Neutrophil (primary cell): ENCODE measurements around the gene MRFAP1L1.
A peak's percentile ranks its signal among the peaks of the same experiment; 100 is the strongest.

Experiments used
- H3K27ac ChIP-seq: fragments of 200-600 bp; sonication (generic); 2 replicates; pipeline ENCODE4 v1.5.1; 2016; ENCODE audit warnings: mild to moderate bottlenecking, moderate library complexity
- H3K27me3 ChIP-seq: fragments of 200-600 bp; sonication (generic); 2 replicates; pipeline ENCODE4 v1.6.0; 2016; ENCODE audit warnings: mild to moderate bottlenecking
- H3K36me3 ChIP-seq: fragments of 200-600 bp; sonication (generic); 2 replicates; pipeline ENCODE4 v1.5.1; 2017
- H3K4me1 ChIP-seq, 2 experiments: fragments of 200-600 bp in 1 of 2; sonication (generic) in 1 of 2; 1 replicate in 1 of 2; 2 replicates in 1 of 2; pipeline versions ENCODE4 v1.5.1 to v1.6.1; 2013 to 2016; ENCODE audit warnings: low read depth in 1 of 2, low read length in 1 of 2, mild to moderate bottlenecking in 1 of 2, moderate library complexity in 1 of 2; ENCODE audit not compliant: control insufficient read depth in 1 of 2, insufficient read depth in 1 of 2
- H3K4me3 ChIP-seq, 2 experiments: fragments of 200-600 bp in 1 of 2; sonication (generic) in 1 of 2; 1 replicate in 1 of 2; 2 replicates in 1 of 2; pipeline ENCODE4 v1.5.1; 2013 to 2016; ENCODE audit warnings: low read depth in 1 of 2, low read length in 1 of 2, mild to moderate bottlenecking in 1 of 2, moderate library complexity in 1 of 2
- H3K9me3 ChIP-seq: fragments of 200-600 bp; sonication (generic); 2 replicates; pipeline ENCODE4 v1.5.1; 2016
- TF ChIP-seq, protein P1 (sequence below): fragments of 200-600 bp; sonication (generic); IDR thresholded peaks from 2 replicates; pipeline ENCODE4 v1.5.1; 2016; ENCODE audit warnings: antibody characterized with exemption

MRFAP1L1 gene

DNA sequence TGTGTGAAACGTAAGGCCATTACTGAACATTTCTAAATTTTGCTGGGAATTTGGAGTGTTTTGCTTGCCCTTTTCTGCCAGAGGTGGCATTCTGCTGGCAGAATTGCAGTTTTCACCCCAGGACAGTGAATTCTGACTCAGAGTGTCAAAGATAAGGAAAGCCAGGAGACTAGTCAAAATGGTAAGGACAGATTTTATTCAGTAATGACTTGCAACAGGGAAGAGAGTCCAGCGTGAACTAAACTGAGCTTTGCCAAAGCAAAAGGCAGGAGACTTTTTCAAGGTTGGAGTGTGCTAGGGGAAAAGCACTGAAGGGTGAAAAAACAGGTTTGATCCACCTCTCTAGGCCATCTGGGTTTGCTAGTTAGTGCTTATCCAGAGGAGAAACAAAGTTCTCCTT, 49.8 kb downstream of the MRFAP1L1 start:
- H3K4me3 ChIP-seq = no peak overlapping the region
- TF ChIP-seq, protein P1, sequence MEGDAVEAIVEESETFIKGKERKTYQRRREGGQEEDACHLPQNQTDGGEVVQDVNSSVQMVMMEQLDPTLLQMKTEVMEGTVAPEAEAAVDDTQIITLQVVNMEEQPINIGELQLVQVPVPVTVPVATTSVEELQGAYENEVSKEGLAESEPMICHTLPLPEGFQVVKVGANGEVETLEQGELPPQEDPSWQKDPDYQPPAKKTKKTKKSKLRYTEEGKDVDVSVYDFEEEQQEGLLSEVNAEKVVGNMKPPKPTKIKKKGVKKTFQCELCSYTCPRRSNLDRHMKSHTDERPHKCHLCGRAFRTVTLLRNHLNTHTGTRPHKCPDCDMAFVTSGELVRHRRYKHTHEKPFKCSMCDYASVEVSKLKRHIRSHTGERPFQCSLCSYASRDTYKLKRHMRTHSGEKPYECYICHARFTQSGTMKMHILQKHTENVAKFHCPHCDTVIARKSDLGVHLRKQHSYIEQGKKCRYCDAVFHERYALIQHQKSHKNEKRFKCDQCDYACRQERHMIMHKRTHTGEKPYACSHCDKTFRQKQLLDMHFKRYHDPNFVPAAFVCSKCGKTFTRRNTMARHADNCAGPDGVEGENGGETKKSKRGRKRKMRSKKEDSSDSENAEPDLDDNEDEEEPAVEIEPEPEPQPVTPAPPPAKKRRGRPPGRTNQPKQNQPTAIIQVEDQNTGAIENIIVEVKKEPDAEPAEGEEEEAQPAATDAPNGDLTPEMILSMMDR = no peak
- no peak overlapping the region for H3K27ac ChIP-seq
- H3K9me3 ChIP-seq = no peaks in the 10 kb centered on the region
- peaks cover 79% of the 10 kb centered on the region for H3K27me3 ChIP-seq
- peaks cover 20 to 23% of the 10 kb centered on the region in 2 experiments for H3K4me1 ChIP-seq
- H3K36me3 ChIP-seq = no peaks in the 10 kb centered on the region

DNA sequence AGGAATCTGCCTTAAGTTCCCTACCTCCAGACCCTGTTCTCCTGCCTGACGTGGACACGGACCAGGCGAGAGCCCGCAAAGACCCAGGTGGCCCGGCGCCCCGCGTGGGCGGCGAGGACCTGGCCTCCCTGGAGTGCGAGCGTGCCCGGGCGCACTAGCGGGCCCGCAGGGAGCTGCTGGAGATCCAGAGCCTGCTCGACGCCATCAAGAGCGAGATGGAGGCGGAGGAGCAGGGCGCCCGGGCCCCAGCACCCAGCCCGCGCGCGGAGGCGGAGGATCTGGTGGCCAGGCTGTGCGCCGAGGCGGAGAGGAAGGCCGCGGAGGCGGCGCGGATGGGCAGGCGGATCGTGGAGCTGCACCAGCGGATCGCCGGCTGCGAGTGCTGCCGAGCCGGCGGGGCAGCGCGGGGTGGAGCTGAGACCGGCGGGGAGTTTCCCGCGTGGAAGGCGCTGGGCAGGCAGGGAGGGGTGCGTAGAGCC, 51.0 kb downstream of the MRFAP1L1 start:
- Histone ChIP-seq H3K4me3 (peak overlapping the region in 1 of 2 experiments; percentile 29), H3K9me3 (no peaks in the 10 kb centered on the region), H3K4me1 (peaks cover 9 to 17% of the 10 kb centered on the region in 2 experiments), H3K27me3 (peaks cover 66% of the 10 kb centered on the region), H3K36me3 (no peaks in the 10 kb centered on the region), H3K27ac (no peak overlapping the region)
- TF ChIP-seq, protein P1 = no peak

DNA sequence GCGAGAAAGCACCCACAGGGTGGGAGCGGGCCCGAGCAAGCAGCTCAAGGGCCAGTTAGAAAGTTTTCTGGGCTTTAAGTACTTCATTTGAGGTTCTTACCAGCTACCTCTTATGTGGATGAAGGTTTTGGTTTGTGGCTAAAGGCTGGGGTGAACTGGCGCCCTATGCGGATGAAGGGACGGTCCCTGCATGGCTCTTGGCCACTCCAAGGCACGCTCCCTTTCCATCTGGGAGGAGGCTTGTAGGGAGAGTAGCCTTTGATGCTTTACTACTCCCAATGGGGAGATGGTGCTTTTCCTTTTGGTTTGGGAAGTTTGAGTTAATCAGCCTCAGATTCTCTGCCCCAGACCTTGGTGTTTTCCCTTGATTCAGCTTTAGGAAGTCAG, 51.5 kb downstream of the MRFAP1L1 start:
- Histone ChIP-seq H3K27ac (no peak overlapping the region), H3K4me3 (no peak overlapping the region), H3K9me3 (no peaks in the 10 kb centered on the region), H3K4me1 (peaks cover 9 to 17% of the 10 kb centered on the region in 2 experiments), H3K27me3 (peaks cover 62% of the 10 kb centered on the region), H3K36me3 (no peaks in the 10 kb centered on the region)
- TF ChIP-seq, protein P1 = no peak
